Heart left ventricle (tissue), 13 donors: ENCODE results near the gene MYO1B.

Experiments
- CTCF ChIP-seq, 12 donors: fragments of 200-600 bp; sonication (generic) in 4 of 12; IDR thresholded peaks; one replicate each; pipeline versions ENCODE4 v1.5.0 to v1.8.0; 2018 to 2022; ENCODE audit warnings: antibody characterized with exemption in 12 of 12, mild to moderate bottlenecking in 5 of 12
- POLR2A ChIP-seq, 2 donors: fragments of 450-650 bp; IDR thresholded peaks; one replicate each; pipeline ENCODE4 v1.6.1; 2017; ENCODE audit warnings: antibody characterized with exemption in 2 of 2, mild to moderate bottlenecking in 2 of 2, moderate library complexity in 2 of 2
- donor health status: ischemic (EF 13 %, LVEDD 7.1; RV severe dilation, severe dysfunction).
- donor health status: DM: no; HTN: yes; CAD: no.
- donor health status: DM: no; HTN: no; CAD: no.
- donor health status: ischemic (EF 25% LVEDD 6.9; RV normal size, moderate dysfunction).
- donor health status: ischemic (EF 25% LVEDD 5.7; RV mildly dilated, moderate dysfunction).
- donor health status: ischemic (EF 35%, LVEDD 5.7; RV mildly dilated, moderate dysfunction).
- donor health status: nonischemic (EF 11% LVEDD 7.7; RV severe dilation, severe dysfunction).
- donor health status: DM: yes; HTN: yes; CAD: no.
- donor health status: PGD.
- donor health status: ischemic (EF 29% LVEDD 5.4; RV normal size, mild dysfunction).
- donor health status: nonischemic (EF 23%, LVEDD 6.1; RV moderate dilation, normal function).

- no peak for TF ChIP-seq CTCF (IDR thresholded peaks at IDR 0.05)
- TF ChIP-seq POLR2A (IDR thresholded peaks at IDR 0.05), result no peak
These were observed 83.1 kb downstream of the MYO1B start for GRCh38 chr2:191328150-191328809.
